VCaP (cell line): Measurements from ENCODE around the gene KRTAP23-1.

Experiments
- H3K27ac ChIP-seq: fragments of 450-650 bp; 2 replicates; pipeline ENCODE4 v1.5.1; 2017
- TF ChIP-seq, protein P1 (sequence below): fragments of 450-650 bp; conservative IDR thresholded peaks from 2 replicates; pipeline ENCODE4 v1.5.1; 2017; ENCODE audit warnings: mild to moderate bottlenecking, moderate library complexity

The KRTAP23-1 gene

GRCh38 chr21:30348506-30348905 is at the start of gene KRTAP23-1:
Gene KRTAP23-1 (minus strand): TSS chr21:30348606. CDS start chr21:30348606, 0 bp downstream.
- TF ChIP-seq, protein P1, sequence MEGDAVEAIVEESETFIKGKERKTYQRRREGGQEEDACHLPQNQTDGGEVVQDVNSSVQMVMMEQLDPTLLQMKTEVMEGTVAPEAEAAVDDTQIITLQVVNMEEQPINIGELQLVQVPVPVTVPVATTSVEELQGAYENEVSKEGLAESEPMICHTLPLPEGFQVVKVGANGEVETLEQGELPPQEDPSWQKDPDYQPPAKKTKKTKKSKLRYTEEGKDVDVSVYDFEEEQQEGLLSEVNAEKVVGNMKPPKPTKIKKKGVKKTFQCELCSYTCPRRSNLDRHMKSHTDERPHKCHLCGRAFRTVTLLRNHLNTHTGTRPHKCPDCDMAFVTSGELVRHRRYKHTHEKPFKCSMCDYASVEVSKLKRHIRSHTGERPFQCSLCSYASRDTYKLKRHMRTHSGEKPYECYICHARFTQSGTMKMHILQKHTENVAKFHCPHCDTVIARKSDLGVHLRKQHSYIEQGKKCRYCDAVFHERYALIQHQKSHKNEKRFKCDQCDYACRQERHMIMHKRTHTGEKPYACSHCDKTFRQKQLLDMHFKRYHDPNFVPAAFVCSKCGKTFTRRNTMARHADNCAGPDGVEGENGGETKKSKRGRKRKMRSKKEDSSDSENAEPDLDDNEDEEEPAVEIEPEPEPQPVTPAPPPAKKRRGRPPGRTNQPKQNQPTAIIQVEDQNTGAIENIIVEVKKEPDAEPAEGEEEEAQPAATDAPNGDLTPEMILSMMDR, result no peak
- peak within 1 kb of the TSS; percentile 18; the same call in 1 of the 2 replicates for H3K27ac ChIP-seq

DNA sequence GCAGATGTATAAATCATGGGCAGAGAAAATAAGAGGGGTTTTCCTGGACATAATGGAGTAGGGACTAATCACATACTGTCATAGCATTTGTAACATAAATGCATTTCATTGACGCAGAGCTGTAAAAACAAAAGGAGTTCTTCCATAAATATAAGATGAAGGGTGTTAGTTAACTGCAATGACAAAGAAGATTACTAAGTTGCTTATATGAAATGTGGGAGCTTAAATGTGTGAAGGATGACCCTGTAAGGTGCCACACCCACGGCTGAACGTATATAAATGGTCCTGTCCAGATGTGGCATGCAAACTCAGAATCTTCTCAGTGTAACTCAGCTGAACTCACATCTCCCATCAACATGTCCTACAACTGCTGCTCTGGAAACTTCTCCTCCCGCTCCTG is 47.3 kb upstream of the KRTAP23-1 start, which contains the start of gene KRTAP13-1:
KRTAP13-1 (plus strand) TSS at position 301 of the 400 bp plus-strand sequence; CDS start at position 357, 56 bp downstream.
- TF ChIP-seq, protein P1, result no peak
- no peak within 1 kb of the TSS for H3K27ac ChIP-seq

GRCh38 chr21:30391492-30392025 is 43.2 kb upstream of the KRTAP23-1 start:
- TF ChIP-seq, protein P1, result no peak
- H3K27ac ChIP-seq, result no peak overlapping the region

GRCh38 chr21:30382201-30382600 is 33.8 kb upstream of the KRTAP23-1 start:
- TF ChIP-seq, protein P1, result no peak
- H3K27ac ChIP-seq, result no peak overlapping the region

DNA sequence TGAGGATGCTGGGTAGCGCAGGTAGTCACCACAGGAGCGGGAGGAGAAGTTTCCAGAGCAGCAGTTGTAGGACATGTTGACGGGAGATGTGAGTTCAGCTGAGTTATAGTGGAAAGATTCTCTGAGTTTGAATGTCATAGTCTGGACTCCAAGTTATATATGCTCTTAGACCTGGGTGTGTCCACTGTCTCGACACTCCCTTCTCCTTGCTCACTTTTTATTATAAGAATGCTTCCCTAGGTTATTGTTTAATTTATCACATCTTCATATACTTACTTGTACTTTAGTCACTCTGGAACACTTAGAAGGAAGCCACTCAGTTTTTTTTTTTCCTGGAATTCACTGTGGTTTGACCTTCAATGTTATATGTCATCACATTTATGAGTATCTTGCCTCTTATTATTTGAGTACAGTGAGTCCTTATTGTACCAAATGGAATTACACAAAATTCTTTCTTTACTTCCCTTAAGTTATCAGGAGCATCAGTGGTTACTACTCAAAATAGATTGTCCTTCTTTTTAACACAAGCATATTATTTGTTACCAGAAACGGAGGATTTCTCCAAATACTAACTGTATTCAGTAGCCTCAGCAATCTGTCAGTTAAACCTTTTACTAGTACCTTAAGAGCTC is 23.8 kb upstream of the KRTAP23-1 start, which contains the start of gene KRTAP13-2:
KRTAP13-2 (minus strand) TSS at position 133 of the 632 bp plus-strand sequence; CDS start at position 75, 58 bp downstream.
- H3K27ac ChIP-seq, result no peak within 1 kb of the TSS
- TF ChIP-seq, protein P1, result no peak

- no peak overlapping the region for H3K27ac ChIP-seq
- TF ChIP-seq, protein P1, result no peak
Observed at GRCh38 chr21:30355906-30356305, 7.5 kb upstream of the KRTAP23-1 start.

DNA sequence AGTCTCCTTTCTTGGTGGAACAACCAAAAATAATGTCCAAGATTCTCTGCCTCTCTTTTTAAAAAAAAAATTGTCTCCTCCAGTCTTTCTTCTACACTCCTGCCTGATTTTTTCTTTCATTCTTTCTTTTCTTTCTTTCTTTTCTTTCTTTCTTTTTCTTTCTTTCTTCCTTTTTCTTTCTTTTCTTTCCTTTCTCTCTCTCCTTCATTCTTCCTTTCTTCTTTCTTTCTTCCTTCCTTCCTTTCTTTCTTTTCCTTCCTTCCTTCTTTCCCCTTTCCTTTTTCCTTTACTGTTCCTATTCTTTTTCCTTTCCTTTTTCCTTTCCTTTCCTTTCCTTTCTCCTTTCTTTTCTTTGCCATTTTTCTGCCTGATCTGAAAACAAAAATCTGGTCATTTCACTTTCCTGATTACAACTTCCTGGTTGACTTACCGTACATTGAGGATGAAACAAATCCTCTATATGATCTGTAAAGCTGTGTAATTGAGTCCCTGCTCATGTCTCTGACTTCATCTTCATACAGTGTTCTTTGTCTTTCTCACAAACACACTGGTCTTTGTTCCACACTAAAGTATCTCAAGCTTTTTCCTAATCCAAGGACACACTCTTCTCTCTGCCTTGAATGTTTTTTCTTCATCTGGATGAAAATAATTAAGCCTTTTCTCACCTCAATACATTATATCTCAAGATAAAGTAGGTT is 6.1 kb upstream of the KRTAP23-1 start:
- TF ChIP-seq, protein P1, result no peak
- no peak overlapping the region for H3K27ac ChIP-seq
